ENCODE data around the gene CABP4. TPM values are rescaled to one million over a fixed set of nuclear protein-coding genes. Genes with fewer than 3 reads are reported as not detected.

CABP4 gene
- total RNA-seq, 2 experiments from 2014 or later: 1.6 to 1.9 TPM

DNA sequence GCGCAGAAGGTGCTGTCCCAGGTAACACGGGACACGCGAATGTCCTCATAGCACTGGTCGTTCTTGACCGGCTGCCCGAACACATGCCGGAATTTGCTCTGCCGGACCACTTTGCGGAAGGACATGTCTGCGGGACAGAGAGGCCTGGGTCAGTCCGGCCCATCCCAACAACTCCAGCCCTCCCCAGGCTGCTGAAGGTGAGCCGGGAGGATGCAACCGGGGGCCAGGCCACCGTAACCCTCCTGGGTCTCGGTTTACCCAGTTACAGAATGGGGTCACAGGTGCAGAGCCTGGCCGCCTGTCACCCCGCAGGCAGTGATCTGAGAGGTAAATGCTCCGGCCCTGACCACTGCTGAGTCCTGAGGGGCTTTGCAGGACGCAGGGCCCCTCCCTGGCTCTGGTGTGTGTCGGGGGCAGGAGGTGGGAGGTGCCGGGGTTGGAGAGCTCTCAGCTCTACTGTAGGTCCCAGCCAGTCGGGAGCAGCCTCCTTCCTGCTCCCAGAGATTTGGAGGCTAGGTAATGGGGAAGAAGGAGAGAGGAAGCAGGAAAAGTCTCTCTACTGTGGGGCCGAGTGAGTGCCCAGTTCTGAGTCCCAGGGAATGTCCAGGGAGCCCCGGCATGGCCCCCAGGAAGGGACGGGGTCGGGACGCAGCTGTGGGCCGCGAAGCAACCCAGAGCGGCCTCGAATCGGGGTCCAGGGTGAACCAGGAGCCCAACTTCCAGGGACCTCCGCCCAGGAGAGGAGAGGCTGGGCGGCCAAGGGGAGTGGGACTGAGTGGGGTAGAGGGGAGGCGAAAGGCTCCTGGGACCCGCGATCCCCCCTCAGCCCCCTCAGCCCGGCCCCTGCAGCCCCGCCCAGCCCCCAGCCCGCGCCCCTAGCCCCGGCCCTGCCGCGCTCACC, 12.4 kb upstream of the CABP4 start:
- DNase-seq: no peak
- CTCF ChIA-PET: no interaction called here
- no peaks in the 10 kb centered on the region for H3K9me3 Mint-ChIP-seq (ENCODE audit: insufficient read depth)

DNA sequence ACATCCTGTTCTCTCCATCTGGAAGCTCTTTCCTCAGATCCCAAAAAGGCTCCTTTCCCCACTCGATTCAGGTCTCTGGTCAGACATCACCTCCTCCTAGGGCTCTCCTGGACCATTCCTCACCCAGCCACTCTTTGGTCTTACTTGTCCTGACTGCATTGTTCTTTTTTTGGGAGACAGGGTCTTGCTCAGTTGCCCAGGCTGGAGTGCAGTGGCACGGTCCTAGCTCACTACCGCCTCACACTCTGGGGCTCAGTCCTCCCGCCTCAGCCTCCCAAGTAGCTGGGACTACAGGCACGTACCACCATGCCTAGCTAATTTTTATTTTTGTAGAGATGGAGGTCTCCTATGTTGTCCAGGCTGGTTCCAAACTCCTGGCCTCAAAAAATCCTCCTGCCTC, 9.6 kb upstream of the CABP4 start:
- CTCF ChIA-PET: no interaction called here
- H3K9me3 Mint-ChIP-seq (ENCODE audit: insufficient read depth): no peaks in the 10 kb centered on the region
- peak overlapping the region; percentile 63 for H3K27ac Mint-ChIP-seq
- ATAC-seq (no peak), DNase-seq (no peak)
- H3K27me3 Mint-ChIP-seq (ENCODE audit: low read depth): peaks cover 2% of the 10 kb centered on the region
- H3K36me3 Mint-ChIP-seq (ENCODE audit: low read depth): peaks cover 6% of the 10 kb centered on the region
- POLR2A ChIA-PET: interaction anchor here (1.0 to 1.9 kb wide), 3 partner anchors 8 to 28 kb away, joined by 3 to 6 read pairs (median 6); partner anchors contain the start of gene PTPRCAP
- peaks cover 54% of the 10 kb centered on the region for H3K4me1 Mint-ChIP-seq (ENCODE audit: low read depth)
- H3K4me3 Mint-ChIP-seq: peak overlapping the region; percentile 40

More for the DNA sequence above, 12.4 kb upstream of the CABP4 start:
- H3K27ac Mint-ChIP-seq: peak overlapping the region; percentile 81
- peaks cover 2% of the 10 kb centered on the region for H3K27me3 Mint-ChIP-seq (ENCODE audit: low read depth)
- no peak for ATAC-seq
- peaks cover 28% of the 10 kb centered on the region for H3K36me3 Mint-ChIP-seq (ENCODE audit: low read depth)
- POLR2A ChIA-PET: no interaction called here
- H3K4me1 Mint-ChIP-seq (ENCODE audit: low read depth): peaks cover 67% of the 10 kb centered on the region
- H3K4me3 Mint-ChIP-seq: peak overlapping the region; percentile 58

DNA sequence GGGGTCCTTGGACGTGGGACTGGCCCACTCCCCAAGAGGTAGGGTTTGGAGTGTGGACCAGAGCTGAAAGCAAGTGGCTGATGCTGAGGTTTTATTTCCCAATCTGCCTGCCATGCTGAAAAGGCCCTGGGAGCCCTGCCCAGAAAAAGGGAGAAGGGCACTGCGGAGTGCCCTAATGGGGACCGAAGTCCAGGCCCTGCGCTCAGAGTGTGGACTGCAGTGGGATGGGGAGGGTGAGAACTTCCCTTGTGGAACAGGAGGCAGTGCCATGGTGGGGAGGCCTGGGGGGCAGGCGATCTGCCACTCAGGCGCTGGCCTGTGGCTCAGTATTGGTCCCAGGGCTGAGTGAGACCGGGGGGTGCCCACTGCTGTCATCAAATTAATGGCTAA, 6.9 kb upstream of the CABP4 start:
- Mint-ChIP-seq H3K4me1 (ENCODE audit: low read depth) (peaks cover 35% of the 10 kb centered on the region), H3K27me3 (ENCODE audit: low read depth) (peaks cover 2% of the 10 kb centered on the region), H3K27ac (no peak overlapping the region), H3K9me3 (ENCODE audit: insufficient read depth) (no peaks in the 10 kb centered on the region), H3K36me3 (ENCODE audit: low read depth) (no peaks in the 10 kb centered on the region), H3K4me3 (no peak overlapping the region)
- ATAC-seq (no peak), DNase-seq (no peak)
- CTCF ChIA-PET: interaction anchor here (1.0 kb wide), 1 partner anchor 11 kb away, joined by 3 read pairs; no protein-coding TSS in a partner anchor
- POLR2A ChIA-PET: interaction anchor here (1.0 kb wide), 2 partner anchors 17 to 40 kb away, joined by 3 read pairs; no protein-coding TSS in a partner anchor

DNA sequence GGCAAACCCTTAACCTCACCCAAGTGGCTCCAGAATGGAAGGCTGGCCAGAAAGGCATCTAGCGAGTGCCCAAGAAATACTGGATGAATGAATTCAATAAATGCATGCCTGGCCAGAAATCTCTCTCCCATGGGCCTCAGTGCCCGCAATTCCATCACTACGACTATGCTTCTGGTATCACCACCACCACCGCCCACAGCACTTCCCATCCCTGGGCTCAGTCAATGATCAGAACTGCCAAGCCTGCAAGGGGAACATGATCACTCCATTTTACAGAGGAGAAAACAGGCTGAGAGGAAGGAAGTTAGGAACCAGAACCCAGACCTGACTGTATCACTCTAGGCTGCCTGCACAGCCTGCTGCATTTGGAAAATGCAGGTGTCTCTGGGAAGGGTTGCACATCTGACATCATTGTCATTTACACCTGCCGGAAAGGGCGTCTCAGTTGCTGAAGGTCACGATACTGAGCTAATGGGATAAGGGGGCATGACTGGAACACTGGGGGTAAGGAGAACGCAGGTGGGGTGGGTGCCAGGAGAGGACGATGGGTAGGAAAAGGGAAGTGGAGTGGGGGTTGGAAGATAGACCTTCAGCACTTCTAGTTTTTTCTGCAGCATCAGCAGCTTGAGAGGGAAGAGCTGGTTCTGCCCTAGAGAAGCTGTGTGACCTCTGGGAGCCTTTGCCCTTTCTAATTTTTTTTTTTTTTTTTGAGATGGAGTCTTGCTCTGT, 5.9 kb upstream of the CABP4 start:
- no peak overlapping the region for H3K27ac Mint-ChIP-seq
- no peak overlapping the region for H3K4me3 Mint-ChIP-seq
- H3K4me1 Mint-ChIP-seq (ENCODE audit: low read depth): peaks cover 28% of the 10 kb centered on the region
- H3K36me3 Mint-ChIP-seq (ENCODE audit: low read depth): no peaks in the 10 kb centered on the region
- DNase-seq (no peak), ATAC-seq (no peak)
- POLR2A ChIA-PET: interaction anchor here (0.7 to 4.7 kb wide), 4 partner anchors 8 to 41 kb away, joined by 3 to 34 read pairs (median 4); partner anchors contain the start of gene PTPRCAP
- H3K27me3 Mint-ChIP-seq (ENCODE audit: low read depth): peaks cover 2% of the 10 kb centered on the region
- CTCF ChIA-PET: interaction anchor here (1.4 kb wide), 1 partner anchor 98 kb away, joined by 3 read pairs; no protein-coding TSS in a partner anchor
- no peaks in the 10 kb centered on the region for H3K9me3 Mint-ChIP-seq (ENCODE audit: insufficient read depth)

DNA sequence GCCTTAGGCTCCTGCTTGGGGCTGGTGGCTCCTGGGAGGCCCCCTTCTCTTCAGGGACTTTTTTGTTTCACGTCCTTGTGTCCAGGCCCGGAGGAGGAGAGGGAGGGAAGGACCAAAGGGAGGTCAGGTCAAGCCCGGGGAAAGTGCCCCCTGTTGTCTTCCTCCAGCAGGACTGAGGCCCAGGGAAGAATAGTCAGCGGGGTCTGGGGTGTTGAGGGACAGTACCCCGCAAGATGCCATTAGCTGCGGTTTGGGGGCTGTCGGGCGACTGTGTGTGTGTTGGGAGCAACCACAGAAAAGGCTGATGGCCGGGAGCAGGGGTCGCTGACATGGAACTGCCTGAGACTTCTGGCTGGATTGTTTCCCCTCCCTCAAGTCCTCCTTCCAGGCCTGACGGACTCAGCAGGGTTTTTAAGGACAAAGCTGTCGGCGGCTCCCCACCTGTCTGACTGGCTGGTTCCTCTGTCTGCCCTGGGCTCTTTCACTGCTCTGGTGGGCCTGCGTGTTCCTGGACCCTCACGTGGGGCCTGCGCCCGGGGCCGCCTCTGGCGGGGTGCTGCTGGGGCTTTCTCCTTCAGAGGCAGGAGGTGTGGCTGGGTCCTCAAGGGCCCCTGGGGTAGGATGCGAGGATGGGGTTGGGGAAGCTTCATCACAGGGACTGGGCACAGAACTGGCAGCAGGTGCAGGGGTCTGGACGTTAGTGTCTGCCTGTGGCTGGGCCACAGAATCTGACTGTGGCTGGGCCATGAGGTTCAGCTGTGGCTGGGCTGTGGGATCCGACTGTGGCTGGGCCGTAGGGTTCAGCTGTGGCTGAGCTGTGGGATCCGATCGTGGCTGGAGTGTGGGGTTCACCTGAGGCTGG, 4.1 kb upstream of the CABP4 start:
- CTCF ChIA-PET: interaction anchor here (1.4 kb wide), 2 partner anchors 68 to 99 kb away, joined by 3 read pairs; no protein-coding TSS in a partner anchor
- peaks cover 2% of the 10 kb centered on the region for H3K27me3 Mint-ChIP-seq (ENCODE audit: low read depth)
- H3K36me3 Mint-ChIP-seq (ENCODE audit: low read depth): no peaks in the 10 kb centered on the region
- ATAC-seq (no peak), DNase-seq (no peak)
- no peaks in the 10 kb centered on the region for H3K9me3 Mint-ChIP-seq (ENCODE audit: insufficient read depth)
- no peak overlapping the region for H3K4me3 Mint-ChIP-seq
- POLR2A ChIA-PET: interaction anchor here (0.5 to 4.7 kb wide), 6 partner anchors 10 to 1925 kb away, joined by 3 to 34 read pairs (median 4); partner anchors contain the start of gene PTPRCAP
- peaks cover 12% of the 10 kb centered on the region for H3K4me1 Mint-ChIP-seq (ENCODE audit: low read depth)
- no peak overlapping the region for H3K27ac Mint-ChIP-seq

DNA sequence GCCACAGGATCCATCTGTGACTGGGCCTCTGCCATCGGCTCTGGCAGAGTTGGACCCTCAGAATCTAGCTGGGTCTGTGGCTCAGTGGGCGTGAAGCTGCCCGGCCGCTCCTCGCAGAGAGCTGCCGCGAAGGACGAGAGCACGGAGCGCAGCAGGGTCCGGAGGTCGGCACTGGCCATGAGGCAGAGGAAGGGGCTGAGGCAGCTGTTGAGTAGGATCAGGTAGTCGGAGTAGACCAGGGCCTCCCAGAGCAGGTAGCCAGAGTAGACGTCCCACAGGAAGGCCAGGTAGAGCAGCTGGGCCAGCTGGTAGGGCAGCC, 3.5 kb upstream of the CABP4 start:
- Mint-ChIP-seq H3K36me3 (ENCODE audit: low read depth) (no peaks in the 10 kb centered on the region), H3K4me1 (ENCODE audit: low read depth) (peaks cover 9% of the 10 kb centered on the region), H3K27ac (no peak overlapping the region), H3K4me3 (no peak overlapping the region), H3K27me3 (ENCODE audit: low read depth) (peaks cover 2% of the 10 kb centered on the region), H3K9me3 (ENCODE audit: insufficient read depth) (no peaks in the 10 kb centered on the region)
- ChIA-PET POLR2A (interaction anchor here (0.7 to 4.7 kb wide), 5 partner anchors 12 to 23 kb away, joined by 3 to 34 read pairs (median 3); partner anchors contain the start of genes PTPRCAP and RPS6KB2), CTCF (interaction anchor here (1.4 kb wide), 1 partner anchor 69 kb away, joined by 3 read pairs; no protein-coding TSS in a partner anchor)
- ATAC-seq (no peak), DNase-seq (no peak)

DNA sequence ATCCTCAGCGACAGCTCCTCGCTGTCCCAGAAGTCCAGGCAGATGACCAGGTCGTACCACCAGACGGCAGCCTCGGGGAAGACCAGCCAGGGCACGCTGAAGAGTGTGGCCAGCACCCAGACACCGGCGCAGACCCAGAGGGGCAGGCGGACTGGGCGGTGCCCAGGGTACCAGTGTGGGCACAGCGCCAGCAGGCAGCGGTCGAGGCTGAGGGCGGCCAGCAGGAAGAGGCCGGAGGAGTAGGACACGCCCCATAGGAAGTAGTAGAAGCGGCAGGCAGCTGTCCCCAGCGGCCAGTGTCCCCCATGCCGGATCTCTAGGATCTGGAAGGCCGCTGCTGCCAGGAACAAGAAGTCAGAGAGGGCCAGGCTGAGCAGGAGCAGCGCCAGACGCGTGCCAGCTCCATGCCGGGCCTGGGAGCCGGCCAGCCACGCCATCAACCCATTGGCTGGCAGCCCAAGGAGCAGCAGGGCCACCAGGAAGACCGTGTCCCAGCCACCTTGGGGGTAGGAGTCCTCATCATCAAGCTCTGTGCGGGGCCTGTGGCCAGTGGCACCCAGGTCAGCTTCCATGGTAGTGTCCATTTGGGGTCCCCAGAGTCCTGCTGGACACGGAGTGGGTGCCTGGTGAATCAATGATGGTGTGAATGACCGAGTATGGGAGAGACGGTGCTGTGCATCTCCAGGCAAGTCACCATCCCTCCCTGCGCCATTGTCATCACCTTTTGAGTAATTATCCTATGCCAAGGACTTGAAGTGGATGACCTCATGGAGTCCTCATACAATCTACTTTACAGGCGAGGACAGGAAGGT, 2.8 kb upstream of the CABP4 start, which contains the start of gene GPR152:
GPR152 (minus strand) TSS at position 589 of the 812 bp plus-strand sequence; CDS start at position 584, 5 bp downstream.
- H3K27ac Mint-ChIP-seq: no peak within 1 kb of the TSS
- no peak for ATAC-seq
- peaks cover under 1% of the 10 kb centered on the region for H3K27me3 Mint-ChIP-seq (ENCODE audit: low read depth)
- H3K4me3 Mint-ChIP-seq: no peak within 1 kb of the TSS
- H3K36me3 Mint-ChIP-seq (ENCODE audit: low read depth): no peaks in the 10 kb centered on the region
- H3K9me3 Mint-ChIP-seq (ENCODE audit: insufficient read depth): no peaks in the 10 kb centered on the region
- H3K4me1 Mint-ChIP-seq (ENCODE audit: low read depth): peaks cover 9% of the 10 kb centered on the region
- ChIA-PET CTCF (interaction anchor here (0.8 kb wide), 1 partner anchor 16 kb away, joined by 3 read pairs; no protein-coding TSS in a partner anchor), POLR2A (interaction anchor here (0.7 to 4.7 kb wide), 6 partner anchors 11 to 32 kb away, joined by 3 to 34 read pairs (median 3); partner anchors contain the start of genes PTPRCAP and RPS6KB2)
- DNase-seq: no peak

DNA sequence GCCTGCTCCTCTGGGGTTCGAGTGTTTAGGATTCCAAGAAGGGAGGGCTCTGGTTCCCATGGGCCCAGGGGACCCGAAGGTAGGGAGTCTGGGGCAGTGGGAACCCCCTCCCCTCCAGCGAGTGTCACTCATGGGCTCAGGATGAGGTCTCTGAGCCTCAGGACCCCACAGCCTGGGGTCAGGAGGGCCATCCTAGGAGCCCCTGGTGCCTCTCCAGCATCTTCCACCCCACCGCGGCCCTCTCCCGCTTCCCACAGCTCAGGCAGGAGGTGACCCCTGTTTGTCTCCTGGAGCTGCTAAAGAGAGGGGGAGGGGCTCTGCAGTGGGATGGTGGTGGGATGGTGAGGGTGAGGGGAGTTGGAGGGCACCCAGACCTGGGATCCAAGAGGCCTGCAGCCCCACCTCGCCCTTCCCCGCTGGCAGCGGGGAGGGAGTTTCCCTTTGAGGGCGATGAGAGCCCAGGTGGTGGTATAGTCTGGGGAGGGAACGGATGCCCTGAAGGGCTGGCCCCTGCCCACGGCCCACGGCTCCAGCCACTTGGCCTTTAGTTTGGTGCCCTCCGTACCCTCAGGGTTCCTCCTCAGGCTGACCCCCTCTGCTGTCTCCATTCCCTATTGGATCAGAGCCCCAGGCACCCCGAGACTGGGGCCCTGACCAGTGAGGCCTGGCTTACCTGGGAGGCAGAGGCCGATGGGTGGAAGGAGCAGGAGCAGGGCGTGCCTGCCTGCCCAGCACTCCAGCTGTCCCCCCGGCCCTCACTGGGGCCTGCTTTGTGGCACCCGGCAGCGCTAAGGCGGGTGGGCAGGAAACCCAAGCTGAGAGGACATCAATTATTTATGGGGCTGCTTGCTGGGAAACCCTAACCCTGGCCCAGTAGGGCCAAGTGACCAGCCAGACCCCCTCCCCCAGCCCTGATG, 1.1 kb upstream of the CABP4 start:
- DNase-seq (no peak), ATAC-seq (no peak)
- POLR2A ChIA-PET: no interaction called here
- no peaks in the 10 kb centered on the region for H3K27me3 Mint-ChIP-seq (ENCODE audit: low read depth)
- peaks cover 6% of the 10 kb centered on the region for H3K4me1 Mint-ChIP-seq (ENCODE audit: low read depth)
- no peak overlapping the region for H3K4me3 Mint-ChIP-seq
- H3K9me3 Mint-ChIP-seq (ENCODE audit: insufficient read depth): no peaks in the 10 kb centered on the region
- CTCF ChIA-PET: no interaction called here
- H3K36me3 Mint-ChIP-seq (ENCODE audit: low read depth): no peaks in the 10 kb centered on the region
- no peak overlapping the region for H3K27ac Mint-ChIP-seq

DNA sequence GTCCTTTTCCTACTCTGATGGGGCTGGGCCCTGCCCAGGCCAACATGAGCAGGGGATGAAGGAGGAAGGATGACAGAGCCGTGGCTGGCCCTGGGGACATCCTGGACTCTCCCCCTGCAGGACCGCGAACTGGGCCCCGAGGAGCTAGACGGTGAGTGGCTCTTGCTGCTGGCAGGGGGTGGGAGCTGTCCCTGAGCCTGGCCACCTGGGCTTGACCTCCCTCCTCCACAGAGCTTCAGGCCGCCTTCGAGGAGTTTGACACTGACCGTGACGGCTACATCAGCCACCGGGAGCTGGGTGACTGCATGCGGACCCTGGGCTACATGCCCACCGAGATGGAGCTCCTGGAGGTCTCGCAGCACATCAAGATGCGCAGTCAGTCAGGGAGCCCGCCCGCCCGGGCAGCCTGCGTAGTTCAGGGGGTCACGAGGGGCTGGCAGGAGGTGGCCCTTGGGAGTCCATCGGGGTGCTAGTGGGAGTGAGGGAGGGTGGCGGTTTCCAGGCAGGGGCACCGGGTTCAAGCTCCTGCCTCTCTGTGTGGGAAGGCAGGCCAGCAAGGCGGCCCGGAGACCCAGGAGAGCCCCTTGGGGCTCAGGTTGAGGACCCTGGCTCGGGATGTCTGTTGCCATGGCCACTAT, 1.0 kb downstream of the CABP4 start:
- Mint-ChIP-seq H3K27ac (no peak overlapping the region), H3K4me3 (no peak overlapping the region), H3K4me1 (ENCODE audit: low read depth) (peaks cover 7% of the 10 kb centered on the region), H3K27me3 (ENCODE audit: low read depth) (peaks cover 2% of the 10 kb centered on the region), H3K9me3 (ENCODE audit: insufficient read depth) (no peaks in the 10 kb centered on the region), H3K36me3 (ENCODE audit: low read depth) (no peaks in the 10 kb centered on the region)
- DNase-seq (no peak), ATAC-seq (no peak)
- ChIA-PET POLR2A (interaction anchor here (2.4 kb wide), 1 partner anchor 19 kb away, joined by 6 read pairs; the partner anchor contains the start of gene PTPRCAP), CTCF (no interaction called here)

Measured in activated CD8-positive, alpha-beta T cell treated with anti-CD3 and anti-CD28 coated beads, Interleukin-2, amount 10 ng/mL, durations not matched to agents 7 days and 5 days (primary cell).